ENCODE results near the gene FAM186B. TPM values are rescaled to one million over a fixed set of nuclear protein-coding genes. Genes with fewer than 3 reads are reported as not detected.

Gene FAM186B
- total RNA-seq, 1 experiment from 2014 or later = 0.42 TPM

- POLR2A ChIA-PET = interaction anchor here (0.5 to 1.2 kb wide), 2 partner anchors 21 to 97 kb away, joined by 4 to 5 read pairs; partner anchors contain the start of genes PRPF40B and TMBIM6
- Histone ChIP-seq H3K9me3 (ENCODE audit: control insufficient read depth in 1 of 2, insufficient read depth in 1 of 2, low read depth in 1 of 2, low read length in 2 of 2) (no peaks in the 10 kb centered on the region), H3K4me2 (ENCODE audit: low read length) (no peak overlapping the region), H2AFZ (ENCODE audit: low read depth, low read length, poor library complexity, severe bottlenecking) (no peak overlapping the region), H3K4me3 (replicated peaks in 1 of 2; ENCODE audit: low read depth in 1 of 2, low read length in 2 of 2) (no peak overlapping the region), H3K9ac (ENCODE audit: low read length) (no peak overlapping the region), H3K79me2 (ENCODE audit: insufficient read depth, low read length) (no peaks in the 10 kb centered on the region), H3K27me3 (ENCODE audit: insufficient read depth, low read length) (no peaks in the 10 kb centered on the region), H3K36me3 (ENCODE audit: control insufficient read depth in 1 of 2, insufficient read depth in 2 of 2, low read length in 2 of 2) (0 out of 4 replicates have a peak, but pooled peaks cover 0 to 3% of the 10 kb centered on the region in 2 experiments), H3K27ac (ENCODE audit: low read depth, low read length) (no peak overlapping the region), H4K20me1 (ENCODE audit: insufficient read depth) (no peaks in the 10 kb centered on the region), H3K9me2 (ENCODE audit: insufficient read depth) (no peaks in the 10 kb centered on the region), H3K4me1 (ENCODE audit: control insufficient read depth in 1 of 2, insufficient read depth in 2 of 2, low read length in 2 of 2) (peaks cover 0 to 4% of the 10 kb centered on the region in 2 experiments; a peak in 2 of 4 replicates)
- intact Hi-C loops (cut with micrococcal nuclease) = loop anchor here (1.0 to 10.0 kb wide), 4 partner anchors 63 to 191 kb away; partner anchors contain the start of gene FMNL3
- RAD21 ChIA-PET (ENCODE audit: low non-redundant PET in 1 of 2, low total read pairs in 2 of 2, uncharacterized antibody in 2 of 2, unreplicated experiment in 2 of 2) = no interaction called here
- no peak for DNase-seq (ENCODE audit: low read depth, low spot score)
- ATAC-seq = peak; percentile 19; the same call in 1 of the 2 replicates
- BruUV-seq (replicated peaks) = TSS peak; percentile 51
- TF ChIP-seq SP1 (IDR thresholded peaks at IDR 0.05; ENCODE audit: low read depth) (no peak), ZNF274 (IDR thresholded peaks at IDR 0.05; ENCODE audit: low read depth, low read length) (no peak), TCF7L2 (IDR thresholded peaks at IDR 0.05; ENCODE audit: borderline replicate concordance, extremely low read depth, insufficient read depth, insufficient read length) (no peak), EZH2phosphoT487 (IDR thresholded peaks at IDR 0.05; ENCODE audit: borderline replicate concordance) (no peak), SRF (IDR thresholded peaks at IDR 0.05; ENCODE audit: low read depth) (no peak), MAX (IDR thresholded peaks at IDR 0.05) (no peak), POLR2AphosphoS5 (IDR thresholded peaks at IDR 0.05; ENCODE audit: low read depth, low read length) (no peak), JUND (IDR thresholded peaks at IDR 0.05) (no peak), SIN3A (IDR thresholded peaks at IDR 0.05; ENCODE audit: low read depth) (no peak), EGR1 (IDR thresholded peaks at IDR 0.05; ENCODE audit: low read depth) (no peak), POLR2A (IDR thresholded peaks at IDR 0.05; ENCODE audit: borderline replicate concordance, extremely low read depth, insufficient read depth, insufficient read length) (no peak), ZFX (IDR thresholded peaks at IDR 0.05) (no peak), YY1 (IDR thresholded peaks at IDR 0.05; ENCODE audit: extremely low read depth, insufficient replicate concordance, low read depth, low read length) (no peak), CEBPB (IDR thresholded peaks at IDR 0.05; ENCODE audit: low read depth) (no peak)
- TF ChIP-seq, protein P1, sequence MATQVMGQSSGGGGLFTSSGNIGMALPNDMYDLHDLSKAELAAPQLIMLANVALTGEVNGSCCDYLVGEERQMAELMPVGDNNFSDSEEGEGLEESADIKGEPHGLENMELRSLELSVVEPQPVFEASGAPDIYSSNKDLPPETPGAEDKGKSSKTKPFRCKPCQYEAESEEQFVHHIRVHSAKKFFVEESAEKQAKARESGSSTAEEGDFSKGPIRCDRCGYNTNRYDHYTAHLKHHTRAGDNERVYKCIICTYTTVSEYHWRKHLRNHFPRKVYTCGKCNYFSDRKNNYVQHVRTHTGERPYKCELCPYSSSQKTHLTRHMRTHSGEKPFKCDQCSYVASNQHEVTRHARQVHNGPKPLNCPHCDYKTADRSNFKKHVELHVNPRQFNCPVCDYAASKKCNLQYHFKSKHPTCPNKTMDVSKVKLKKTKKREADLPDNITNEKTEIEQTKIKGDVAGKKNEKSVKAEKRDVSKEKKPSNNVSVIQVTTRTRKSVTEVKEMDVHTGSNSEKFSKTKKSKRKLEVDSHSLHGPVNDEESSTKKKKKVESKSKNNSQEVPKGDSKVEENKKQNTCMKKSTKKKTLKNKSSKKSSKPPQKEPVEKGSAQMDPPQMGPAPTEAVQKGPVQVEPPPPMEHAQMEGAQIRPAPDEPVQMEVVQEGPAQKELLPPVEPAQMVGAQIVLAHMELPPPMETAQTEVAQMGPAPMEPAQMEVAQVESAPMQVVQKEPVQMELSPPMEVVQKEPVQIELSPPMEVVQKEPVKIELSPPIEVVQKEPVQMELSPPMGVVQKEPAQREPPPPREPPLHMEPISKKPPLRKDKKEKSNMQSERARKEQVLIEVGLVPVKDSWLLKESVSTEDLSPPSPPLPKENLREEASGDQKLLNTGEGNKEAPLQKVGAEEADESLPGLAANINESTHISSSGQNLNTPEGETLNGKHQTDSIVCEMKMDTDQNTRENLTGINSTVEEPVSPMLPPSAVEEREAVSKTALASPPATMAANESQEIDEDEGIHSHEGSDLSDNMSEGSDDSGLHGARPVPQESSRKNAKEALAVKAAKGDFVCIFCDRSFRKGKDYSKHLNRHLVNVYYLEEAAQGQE (IDR thresholded peaks at IDR 0.05; ENCODE audit: low read depth) = no peak
- TF ChIP-seq, protein P2, sequence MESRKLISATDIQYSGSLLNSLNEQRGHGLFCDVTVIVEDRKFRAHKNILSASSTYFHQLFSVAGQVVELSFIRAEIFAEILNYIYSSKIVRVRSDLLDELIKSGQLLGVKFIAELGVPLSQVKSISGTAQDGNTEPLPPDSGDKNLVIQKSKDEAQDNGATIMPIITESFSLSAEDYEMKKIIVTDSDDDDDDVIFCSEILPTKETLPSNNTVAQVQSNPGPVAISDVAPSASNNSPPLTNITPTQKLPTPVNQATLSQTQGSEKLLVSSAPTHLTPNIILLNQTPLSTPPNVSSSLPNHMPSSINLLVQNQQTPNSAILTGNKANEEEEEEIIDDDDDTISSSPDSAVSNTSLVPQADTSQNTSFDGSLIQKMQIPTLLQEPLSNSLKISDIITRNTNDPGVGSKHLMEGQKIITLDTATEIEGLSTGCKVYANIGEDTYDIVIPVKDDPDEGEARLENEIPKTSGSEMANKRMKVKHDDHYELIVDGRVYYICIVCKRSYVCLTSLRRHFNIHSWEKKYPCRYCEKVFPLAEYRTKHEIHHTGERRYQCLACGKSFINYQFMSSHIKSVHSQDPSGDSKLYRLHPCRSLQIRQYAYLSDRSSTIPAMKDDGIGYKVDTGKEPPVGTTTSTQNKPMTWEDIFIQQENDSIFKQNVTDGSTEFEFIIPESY (IDR thresholded peaks at IDR 0.05; ENCODE audit: extremely low read depth, insufficient replicate concordance, low read length) = no peak
- CTCF ChIA-PET = interaction anchor here (2.5 kb wide), 1 partner anchor 97 kb away, joined by 9 read pairs; the partner anchor contains the start of gene TMBIM6
These were observed 38.7 kb upstream of the FAM186B start for GRCh38 chr12:49643961-49644619.
